Measurements from ENCODE around the gene PAFAH2.

The PAFAH2 gene

DNA sequence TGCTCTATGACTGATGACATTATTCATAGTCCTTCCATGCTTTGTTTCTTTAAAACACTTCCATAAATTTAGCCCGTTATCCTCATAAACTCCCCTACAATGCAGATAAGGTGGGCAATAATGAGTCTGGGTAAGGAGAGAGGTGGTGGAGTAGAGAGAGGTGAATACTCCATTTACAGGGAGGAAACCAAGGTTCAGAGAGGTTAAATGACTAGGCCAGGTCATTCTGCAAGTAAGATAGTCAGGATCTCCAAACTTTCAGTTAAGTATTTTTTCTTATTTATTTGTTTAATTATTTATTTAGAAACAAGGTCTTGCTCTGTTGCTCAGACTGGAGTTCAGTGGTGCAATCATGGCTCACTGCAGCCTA, 26.1 kb downstream of the PAFAH2 start:
- H3K27me3 ChIP-seq (ENCODE audit: insufficient read depth, poor library complexity, severe bottlenecking) = no peaks in the 10 kb centered on the region
- no peak for DNase-seq (ENCODE audit: low read depth in 1 of 2, low spot score in 1 of 2)
- H3K27ac ChIP-seq (replicated peaks) = peak overlapping the region; percentile 69
- TF ChIP-seq CTCF (IDR thresholded peaks at IDR 0.05; ENCODE audit: insufficient read depth, low read length) = no peak
- TF ChIP-seq SPI1 (IDR thresholded peaks at IDR 0.05; ENCODE audit: borderline replicate concordance, low read depth) = no peak
- no peak for TF ChIP-seq POLR2AphosphoS5 (IDR thresholded peaks at IDR 0.05; ENCODE audit: low read depth)
- no peak for TF ChIP-seq REST (IDR thresholded peaks at IDR 0.05; ENCODE audit: insufficient replicate concordance, low read depth)
- no peak for TF ChIP-seq GABPA (IDR thresholded peaks at IDR 0.05; ENCODE audit: low read depth)
- H3K4me3 ChIP-seq (replicated peaks; ENCODE audit: insufficient read depth, low read length) = no peak overlapping the region

DNA sequence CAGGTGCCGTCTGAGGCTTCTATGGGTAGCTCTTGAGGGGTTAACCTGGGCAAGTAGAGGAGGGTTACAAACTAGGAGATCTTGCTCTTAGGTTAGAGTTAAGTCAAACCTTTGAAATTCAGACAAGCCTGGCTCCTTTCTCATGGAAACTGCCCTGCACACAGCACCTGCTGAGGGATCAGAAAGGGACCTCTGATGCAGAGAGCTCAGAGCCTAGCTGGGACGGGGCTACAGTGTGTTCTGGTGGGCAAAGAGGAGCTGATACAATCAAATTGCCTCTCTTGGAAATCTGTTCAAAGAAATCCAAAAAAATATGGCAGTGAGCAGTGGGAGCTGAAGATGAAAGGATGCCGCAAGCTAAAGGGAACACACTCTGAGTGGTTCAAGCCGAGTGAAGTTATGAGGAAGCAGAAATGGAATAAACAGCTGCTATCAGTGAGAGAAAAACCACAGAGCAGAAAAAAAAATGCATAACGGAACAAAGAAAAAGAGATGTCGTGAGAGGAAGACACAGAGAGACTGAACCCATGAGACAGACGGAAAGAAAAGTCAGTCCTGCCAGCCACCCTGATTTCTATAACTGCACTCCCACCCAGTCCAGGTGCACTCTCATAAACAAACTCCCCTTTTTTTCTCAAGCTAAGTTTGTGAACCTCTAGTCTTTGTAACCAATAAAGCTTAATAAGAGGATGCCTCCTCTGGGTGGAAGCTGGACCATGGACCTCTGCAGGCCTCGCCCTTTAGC, 26.6 kb downstream of the PAFAH2 start:
- TF ChIP-seq SPI1 (IDR thresholded peaks at IDR 0.05; ENCODE audit: borderline replicate concordance, low read depth) (peak; percentile 73; the same call in 1 of the 2 replicates), REST (IDR thresholded peaks at IDR 0.05; ENCODE audit: insufficient replicate concordance, low read depth) (no peak), CTCF (IDR thresholded peaks at IDR 0.05; ENCODE audit: insufficient read depth, low read length) (no peak), GABPA (IDR thresholded peaks at IDR 0.05; ENCODE audit: low read depth) (peak; percentile 42; the same call in 1 of the 2 replicates), POLR2AphosphoS5 (IDR thresholded peaks at IDR 0.05; ENCODE audit: low read depth) (peak; percentile 83)
- peak; percentile 21 to 70 for DNase-seq (ENCODE audit: low read depth in 1 of 2, low spot score in 1 of 2)
- H3K4me3 ChIP-seq (replicated peaks; ENCODE audit: insufficient read depth, low read length) = no peak overlapping the region
- no peaks in the 10 kb centered on the region for H3K27me3 ChIP-seq (ENCODE audit: insufficient read depth, poor library complexity, severe bottlenecking)
- H3K27ac ChIP-seq (replicated peaks) = peak overlapping the region; percentile 69

GRCh38 chr1:25967308-25967707, 30.6 kb downstream of the PAFAH2 start:
- Histone ChIP-seq H3K4me3 (replicated peaks; ENCODE audit: insufficient read depth, low read length) (no peak overlapping the region), H3K27me3 (ENCODE audit: insufficient read depth, poor library complexity, severe bottlenecking) (no peaks in the 10 kb centered on the region), H3K27ac (replicated peaks) (no peak overlapping the region)
- TF ChIP-seq POLR2AphosphoS5 (IDR thresholded peaks at IDR 0.05; ENCODE audit: low read depth) = no peak
- no peak for TF ChIP-seq CTCF (IDR thresholded peaks at IDR 0.05; ENCODE audit: insufficient read depth, low read length)
- no peak for TF ChIP-seq GABPA (IDR thresholded peaks at IDR 0.05; ENCODE audit: low read depth)
- TF ChIP-seq SPI1 (IDR thresholded peaks at IDR 0.05; ENCODE audit: borderline replicate concordance, low read depth) = no peak
- no peak for TF ChIP-seq REST (IDR thresholded peaks at IDR 0.05; ENCODE audit: insufficient replicate concordance, low read depth)
- no peak for DNase-seq (ENCODE audit: low read depth in 1 of 2, low spot score in 1 of 2)

Data from HL-60 (cell line).